Lower leg skin (tissue), 3 donors: Measurements from ENCODE around the gene EXOSC10.
"Not testable (repeated sequence)": the region's sequence is repeated elsewhere in the genome, so short reads cannot be mapped to it uniquely, and the experiment has no call there.

ENCODE experiments used
- POLR2A ChIP-seq, 2 donors: fragments of 450-650 bp; IDR thresholded peaks; one replicate each; pipeline ENCODE4 v1.6.1; 2016 to 2017; ENCODE audit warnings: antibody characterized with exemption in 2 of 2, mild to moderate bottlenecking in 1 of 2, moderate library complexity in 1 of 2
- TF ChIP-seq, protein P1 (sequence below), 3 donors: fragments of 450-650 bp; IDR thresholded peaks; one replicate each; pipeline ENCODE4 v1.5.1; 2016; ENCODE audit warnings: antibody characterized with exemption in 3 of 3, mild to moderate bottlenecking in 3 of 3, moderate library complexity in 2 of 3

DNA sequence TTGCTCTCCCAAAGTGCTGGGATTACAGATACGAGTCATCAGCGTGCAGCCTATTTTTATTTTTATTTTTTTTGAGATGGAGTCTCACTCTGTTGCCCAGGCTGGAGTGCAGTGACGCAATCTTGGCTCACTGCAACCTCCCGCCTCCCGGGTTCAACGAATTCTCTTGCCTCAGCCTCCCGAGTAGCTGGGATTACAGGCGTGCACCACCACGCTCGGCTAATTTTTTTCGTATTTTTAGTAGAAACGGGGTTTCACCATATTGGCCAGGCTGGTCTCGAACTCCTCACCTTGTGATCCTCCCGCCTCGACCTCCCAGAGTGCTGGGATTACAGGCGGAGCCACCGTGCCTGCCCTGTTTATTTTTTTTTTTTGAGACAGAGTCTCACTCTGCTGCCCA is 1.1 kb upstream of the EXOSC10 start:
- TF ChIP-seq, protein P1, sequence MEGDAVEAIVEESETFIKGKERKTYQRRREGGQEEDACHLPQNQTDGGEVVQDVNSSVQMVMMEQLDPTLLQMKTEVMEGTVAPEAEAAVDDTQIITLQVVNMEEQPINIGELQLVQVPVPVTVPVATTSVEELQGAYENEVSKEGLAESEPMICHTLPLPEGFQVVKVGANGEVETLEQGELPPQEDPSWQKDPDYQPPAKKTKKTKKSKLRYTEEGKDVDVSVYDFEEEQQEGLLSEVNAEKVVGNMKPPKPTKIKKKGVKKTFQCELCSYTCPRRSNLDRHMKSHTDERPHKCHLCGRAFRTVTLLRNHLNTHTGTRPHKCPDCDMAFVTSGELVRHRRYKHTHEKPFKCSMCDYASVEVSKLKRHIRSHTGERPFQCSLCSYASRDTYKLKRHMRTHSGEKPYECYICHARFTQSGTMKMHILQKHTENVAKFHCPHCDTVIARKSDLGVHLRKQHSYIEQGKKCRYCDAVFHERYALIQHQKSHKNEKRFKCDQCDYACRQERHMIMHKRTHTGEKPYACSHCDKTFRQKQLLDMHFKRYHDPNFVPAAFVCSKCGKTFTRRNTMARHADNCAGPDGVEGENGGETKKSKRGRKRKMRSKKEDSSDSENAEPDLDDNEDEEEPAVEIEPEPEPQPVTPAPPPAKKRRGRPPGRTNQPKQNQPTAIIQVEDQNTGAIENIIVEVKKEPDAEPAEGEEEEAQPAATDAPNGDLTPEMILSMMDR (IDR thresholded peaks at IDR 0.05): not testable (repeated sequence)
- TF ChIP-seq POLR2A (IDR thresholded peaks at IDR 0.05): not testable (repeated sequence)
